ENCODE measurements around the gene POMT2.

The POMT2 gene

DNA sequence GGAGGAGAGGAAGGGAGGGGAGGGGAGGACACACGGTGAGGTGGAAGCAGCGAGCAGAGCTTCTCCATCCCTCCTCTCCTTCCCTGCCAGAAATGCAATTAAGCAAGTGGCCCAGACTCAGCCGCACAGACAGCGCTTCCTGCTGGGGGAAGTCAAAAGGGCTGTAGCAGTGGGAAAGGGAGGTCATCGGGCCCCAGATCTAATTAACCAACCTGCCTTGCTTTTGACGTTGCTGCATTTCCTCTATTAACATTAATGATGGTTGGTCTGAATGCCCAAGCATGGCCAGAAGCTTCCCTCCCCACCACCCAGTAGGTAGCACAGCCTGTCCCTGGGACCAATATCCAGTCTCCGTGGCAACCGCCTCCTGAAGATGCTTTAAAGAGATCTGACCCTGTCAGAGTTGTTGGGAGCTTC lies 45.1 kb downstream of the POMT2 start:
- no peaks in the 10 kb centered on the region for H3K9me3 Mint-ChIP-seq
- H3K4me3 Mint-ChIP-seq: no peak overlapping the region
- ATAC-seq (ENCODE audit: low read depth) (no peak), DNase-seq (ENCODE audit: low spot score in 2 of 2) (no peak)
- no peaks in the 10 kb centered on the region for H3K4me1 Mint-ChIP-seq
- H3K27me3 Mint-ChIP-seq: peaks cover 10% of the 10 kb centered on the region
- peaks cover 8% of the 10 kb centered on the region for H3K36me3 Mint-ChIP-seq
- H3K27ac Mint-ChIP-seq: no peak overlapping the region

DNA sequence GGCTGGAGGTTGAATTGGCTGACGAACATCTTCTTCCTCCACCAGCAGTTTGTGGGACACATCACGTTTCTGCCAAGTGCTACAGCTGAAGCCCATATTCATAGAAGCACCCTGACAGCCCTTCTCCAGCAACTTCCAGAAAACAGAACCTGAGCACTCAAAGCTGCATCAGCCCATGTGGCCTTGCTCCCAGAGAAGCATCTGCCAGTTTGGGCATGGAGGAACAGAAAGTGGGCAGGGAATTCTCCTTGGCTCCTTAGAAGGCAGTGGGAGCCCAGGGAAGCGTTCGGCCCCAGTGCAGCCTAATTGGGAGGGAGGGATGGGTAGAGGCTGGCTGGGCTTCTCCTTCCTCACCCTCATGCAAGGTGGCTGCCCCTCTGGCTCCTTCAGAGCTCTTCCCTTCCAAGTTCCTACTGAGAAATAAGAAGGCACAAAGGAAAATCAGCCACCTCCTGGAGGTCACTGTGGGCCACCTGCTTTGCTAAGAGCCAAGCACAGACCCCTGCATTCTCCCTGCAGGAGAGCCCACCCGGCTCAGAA lies 45.6 kb downstream of the POMT2 start:
- peaks cover 6% of the 10 kb centered on the region for H3K36me3 Mint-ChIP-seq
- no peaks in the 10 kb centered on the region for H3K9me3 Mint-ChIP-seq
- peaks cover 10% of the 10 kb centered on the region for H3K27me3 Mint-ChIP-seq
- H3K4me3 Mint-ChIP-seq: no peak overlapping the region
- H3K27ac Mint-ChIP-seq: no peak overlapping the region
- ATAC-seq (ENCODE audit: low read depth): no peak
- H3K4me1 Mint-ChIP-seq: no peaks in the 10 kb centered on the region
- DNase-seq (ENCODE audit: low spot score in 2 of 2): no peak

DNA sequence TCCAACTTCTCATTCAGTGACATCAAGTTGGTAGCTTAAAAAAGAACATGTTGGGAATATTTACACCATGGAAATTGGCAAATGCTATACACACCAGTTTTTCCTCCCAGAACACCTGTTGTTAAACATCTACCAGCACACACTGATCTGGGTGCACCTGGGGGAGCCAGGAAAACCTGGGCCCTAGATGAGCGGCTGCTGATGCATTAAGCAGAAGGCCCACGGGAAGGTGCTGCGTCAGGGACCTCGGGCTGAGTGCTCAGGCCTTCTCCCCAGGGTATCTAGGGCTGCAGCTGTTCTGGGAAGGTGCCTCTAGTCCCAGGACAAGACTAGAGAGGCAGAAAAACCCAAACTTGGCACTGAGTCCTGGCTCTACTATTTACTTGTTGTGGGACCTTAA lies 46.9 kb downstream of the POMT2 start:
- Mint-ChIP-seq H3K9me3 (no peaks in the 10 kb centered on the region), H3K4me3 (no peak overlapping the region), H3K27ac (no peak overlapping the region), H3K36me3 (peaks cover 4% of the 10 kb centered on the region), H3K4me1 (peaks cover 3% of the 10 kb centered on the region), H3K27me3 (peaks cover 13% of the 10 kb centered on the region)
- DNase-seq (ENCODE audit: low spot score in 2 of 2) (no peak), ATAC-seq (ENCODE audit: low read depth) (no peak)

- Mint-ChIP-seq H3K4me3 (no peak overlapping the region), H3K36me3 (peaks cover 2% of the 10 kb centered on the region), H3K27me3 (peaks cover 20% of the 10 kb centered on the region), H3K4me1 (peaks cover 3% of the 10 kb centered on the region), H3K27ac (no peak overlapping the region), H3K9me3 (peaks cover 3% of the 10 kb centered on the region)
- DNase-seq (ENCODE audit: low spot score in 2 of 2) (no peak), ATAC-seq (ENCODE audit: low read depth) (no peak)
These were observed 48.4 kb downstream of the POMT2 start for GRCh38 chr14:77272261-77272660.

DNA sequence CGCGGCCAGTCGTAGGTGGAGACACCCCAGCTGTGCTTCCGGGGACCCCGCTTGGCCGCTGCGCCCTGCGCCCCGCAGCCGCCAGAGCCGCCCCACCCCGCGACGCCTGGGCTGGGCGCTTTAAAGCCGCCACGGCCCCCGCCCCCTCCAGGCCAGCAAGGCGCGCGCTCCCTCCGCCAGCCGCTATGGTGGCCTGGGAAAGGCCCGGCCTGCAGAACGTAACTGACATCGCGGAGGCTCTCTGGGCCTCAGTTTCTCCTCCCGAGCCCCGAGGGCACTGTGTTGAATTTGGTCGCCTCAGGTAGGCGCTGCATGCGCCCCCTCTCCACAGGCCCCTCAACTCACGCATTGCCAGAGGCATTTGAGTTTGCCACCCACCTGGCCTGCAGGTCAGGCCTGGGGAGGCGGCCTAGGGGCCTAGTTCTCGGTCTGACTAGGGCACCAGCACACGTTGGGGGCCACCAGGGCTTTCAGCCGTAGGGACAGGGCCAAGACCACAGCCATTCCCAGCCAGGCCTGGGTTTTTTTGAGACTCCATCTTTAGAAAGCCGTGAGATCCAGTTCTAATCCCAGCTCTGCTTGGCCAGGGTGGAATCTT lies 49.5 kb downstream of the POMT2 start, which contains the start of gene NGB:
Gene NGB (minus strand): TSS at position 94 of the 598 bp plus-strand sequence. CDS start 269 bp downstream, outside the sequence.
- H3K36me3 Mint-ChIP-seq: peaks cover 2% of the 10 kb centered on the region
- H3K4me3 Mint-ChIP-seq: no peak within 1 kb of the TSS
- DNase-seq (ENCODE audit: low spot score in 2 of 2) (no peak), ATAC-seq (ENCODE audit: low read depth) (no peak)
- H3K27ac Mint-ChIP-seq: no peak within 1 kb of the TSS
- peaks cover 20% of the 10 kb centered on the region for H3K27me3 Mint-ChIP-seq
- peaks cover 3% of the 10 kb centered on the region for H3K9me3 Mint-ChIP-seq
- H3K4me1 Mint-ChIP-seq: peaks cover 3% of the 10 kb centered on the region

DNA sequence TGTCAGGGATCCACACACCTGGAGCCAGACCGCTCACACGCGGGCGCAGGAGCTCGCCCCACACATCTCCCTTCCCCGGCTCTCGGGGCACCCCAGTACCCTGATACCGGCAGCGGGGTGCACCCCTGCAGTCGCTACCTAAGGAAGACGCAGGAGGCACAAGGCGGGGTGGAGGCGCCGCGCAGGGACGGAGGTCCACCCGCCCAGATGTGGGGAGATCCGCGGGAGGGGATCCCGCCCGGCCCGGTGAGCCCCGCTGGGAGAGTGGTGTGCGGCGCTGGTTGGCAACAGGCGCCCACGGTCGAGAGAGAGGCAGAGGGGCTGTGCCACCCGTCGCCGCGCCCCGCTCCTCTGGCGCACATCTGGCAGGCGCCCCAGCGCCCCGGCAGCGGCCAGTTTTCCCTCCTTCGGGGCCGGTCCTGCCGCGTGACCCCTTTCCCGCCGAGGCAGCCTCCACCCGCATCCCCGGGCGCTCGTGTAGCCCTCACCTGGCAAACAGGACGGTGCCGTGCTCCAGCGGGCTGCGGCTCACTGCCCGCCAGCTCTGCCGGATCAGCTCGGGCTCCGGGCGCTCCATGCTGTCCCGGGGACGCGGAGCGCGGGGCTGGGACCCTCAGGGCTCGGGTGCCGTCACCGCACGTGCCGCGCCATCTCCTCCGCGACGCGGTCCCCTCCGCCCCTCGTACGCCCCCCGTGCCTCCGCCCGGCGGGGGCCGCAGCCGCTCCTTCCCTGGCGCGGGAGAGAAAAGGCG lies 50.1 kb downstream of the POMT2 start:
- Mint-ChIP-seq H3K27ac (no peak overlapping the region), H3K4me1 (peaks cover 3% of the 10 kb centered on the region), H3K27me3 (peaks cover 20% of the 10 kb centered on the region), H3K36me3 (peaks cover 2% of the 10 kb centered on the region), H3K4me3 (no peak overlapping the region), H3K9me3 (peaks cover 3% of the 10 kb centered on the region)
- ATAC-seq (ENCODE audit: low read depth) (no peak), DNase-seq (ENCODE audit: low spot score in 2 of 2) (no peak)

- ATAC-seq (ENCODE audit: low read depth): no peak
- Mint-ChIP-seq H3K36me3 (peaks cover 2% of the 10 kb centered on the region), H3K4me1 (peaks cover 9% of the 10 kb centered on the region), H3K9me3 (peaks cover 3% of the 10 kb centered on the region), H3K27ac (no peak overlapping the region), H3K4me3 (no peak overlapping the region), H3K27me3 (peaks cover 20% of the 10 kb centered on the region)
- no peak for DNase-seq (ENCODE audit: low spot score in 2 of 2)
These were observed 51.6 kb downstream of the POMT2 start for GRCh38 chr14:77268989-77269600.

GRCh38 chr14:77267937-77268699 lies 52.6 kb downstream of the POMT2 start:
- no peak for DNase-seq (ENCODE audit: low spot score in 2 of 2)
- Mint-ChIP-seq H3K36me3 (peaks cover 2% of the 10 kb centered on the region), H3K9me3 (peaks cover 3% of the 10 kb centered on the region), H3K4me3 (no peak overlapping the region), H3K4me1 (peaks cover 9% of the 10 kb centered on the region), H3K27ac (no peak overlapping the region), H3K27me3 (peaks cover 20% of the 10 kb centered on the region)
- ATAC-seq (ENCODE audit: low read depth): no peak

GRCh38 chr14:77266336-77266735 lies 54.3 kb downstream of the POMT2 start:
- Mint-ChIP-seq H3K27me3 (peaks cover 11% of the 10 kb centered on the region), H3K36me3 (peaks cover 2% of the 10 kb centered on the region), H3K4me3 (no peak overlapping the region), H3K4me1 (peaks cover 9% of the 10 kb centered on the region), H3K9me3 (peaks cover 3% of the 10 kb centered on the region), H3K27ac (no peak overlapping the region)
- ATAC-seq (ENCODE audit: low read depth) (no peak), DNase-seq (ENCODE audit: low spot score in 2 of 2) (no peak)

DNA sequence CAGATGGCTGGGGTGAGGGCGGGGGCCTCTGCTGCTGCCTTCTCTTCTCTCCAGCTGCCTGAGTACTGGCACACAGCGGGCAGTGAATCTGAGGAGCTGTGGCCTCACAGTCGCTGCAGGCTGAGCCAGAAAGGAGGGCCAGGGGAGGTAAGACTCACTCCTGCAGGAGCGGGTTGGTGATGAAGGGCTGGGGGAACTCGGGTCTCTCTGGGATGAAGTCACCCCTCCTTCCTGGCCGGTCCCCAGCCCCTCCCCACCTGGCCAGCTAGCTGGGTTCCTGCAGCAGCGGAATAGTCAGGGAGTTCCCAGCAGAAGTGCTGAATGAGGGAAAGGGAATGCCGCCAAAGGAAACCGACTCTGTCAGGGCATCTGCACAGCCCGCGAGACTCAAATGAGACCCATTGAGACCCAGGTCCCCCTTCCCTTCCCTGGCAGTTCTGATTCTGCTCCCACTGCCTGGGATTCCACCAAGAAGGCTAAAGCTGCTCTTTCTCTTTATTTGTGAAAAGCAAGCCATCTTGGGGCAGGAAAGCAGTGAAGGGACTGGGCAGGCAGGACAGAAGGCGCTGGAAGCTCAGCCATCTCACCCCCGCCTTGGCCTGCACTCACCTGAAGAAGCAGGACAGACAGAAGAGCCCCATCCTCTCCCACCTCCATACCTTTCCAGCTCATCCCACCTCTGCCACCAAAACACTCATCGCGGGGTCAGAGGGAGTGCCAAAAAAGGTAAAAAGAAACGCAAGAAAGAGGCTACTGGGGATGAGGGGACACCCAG lies 54.9 kb downstream of the POMT2 start:
- DNase-seq (ENCODE audit: low spot score in 2 of 2) (no peak), ATAC-seq (ENCODE audit: low read depth) (no peak)
- Mint-ChIP-seq H3K36me3 (peaks cover 2% of the 10 kb centered on the region), H3K27me3 (peaks cover 14% of the 10 kb centered on the region), H3K4me1 (peaks cover 9% of the 10 kb centered on the region), H3K4me3 (no peak overlapping the region), H3K27ac (no peak overlapping the region), H3K9me3 (peaks cover 3% of the 10 kb centered on the region)

GRCh38 chr14:77265187-77265515 lies 55.5 kb downstream of the POMT2 start:
- peaks cover 9% of the 10 kb centered on the region for H3K4me1 Mint-ChIP-seq
- no peak for DNase-seq (ENCODE audit: low spot score in 2 of 2)
- H3K36me3 Mint-ChIP-seq: peaks cover 2% of the 10 kb centered on the region
- peaks cover 3% of the 10 kb centered on the region for H3K9me3 Mint-ChIP-seq
- H3K27me3 Mint-ChIP-seq: peaks cover 14% of the 10 kb centered on the region
- H3K4me3 Mint-ChIP-seq: no peak overlapping the region
- no peak overlapping the region for H3K27ac Mint-ChIP-seq
- no peak for ATAC-seq (ENCODE audit: low read depth)

- Mint-ChIP-seq H3K4me1 (peaks cover 6% of the 10 kb centered on the region), H3K9me3 (peaks cover 3% of the 10 kb centered on the region), H3K4me3 (no peak overlapping the region), H3K36me3 (peaks cover 2% of the 10 kb centered on the region), H3K27me3 (peaks cover 12% of the 10 kb centered on the region), H3K27ac (no peak overlapping the region)
- DNase-seq (ENCODE audit: low spot score in 2 of 2) (no peak), ATAC-seq (ENCODE audit: low read depth) (no peak)
These were observed 56.1 kb downstream of the POMT2 start for GRCh38 chr14:77264466-77265186.

GRCh38 chr14:77260631-77261030 lies 60.1 kb downstream of the POMT2 start:
- Mint-ChIP-seq H3K27ac (no peak overlapping the region), H3K36me3 (no peaks in the 10 kb centered on the region), H3K4me1 (peaks cover 6% of the 10 kb centered on the region), H3K9me3 (no peaks in the 10 kb centered on the region), H3K27me3 (peaks cover 10% of the 10 kb centered on the region), H3K4me3 (no peak overlapping the region)
- no peak for DNase-seq (ENCODE audit: low spot score in 2 of 2)
- peak; percentile 21 for ATAC-seq (ENCODE audit: low read depth)

All from memory B cell (primary cell).